NCI-H1694 treated with DMSO at 0.1 percent for 48 hours (cell line): ENCODE results near the gene DNAH9.

Experiments used
- DNase-seq: peaks from one replicate; lab custom pipeline; 2025; lab: John Stamatoyannopoulos, UW

DNAH9 gene

GRCh38 chr17:11598274-11599221, at the start of gene DNAH9:
TSS of gene DNAH9 (plus strand) at chr17:11598470. CDS start at chr17:11598499, 29 bp downstream.
- DNase-seq: no peak

GRCh38 chr17:11550431-11550830, 47.8 kb upstream of the DNAH9 start:
- DNase-seq: no peak

GRCh38 chr17:11551442-11551841, 46.8 kb upstream of the DNAH9 start:
- no peak for DNase-seq

GRCh38 chr17:11553135-11553534, 45.1 kb upstream of the DNAH9 start:
- no peak for DNase-seq

DNA sequence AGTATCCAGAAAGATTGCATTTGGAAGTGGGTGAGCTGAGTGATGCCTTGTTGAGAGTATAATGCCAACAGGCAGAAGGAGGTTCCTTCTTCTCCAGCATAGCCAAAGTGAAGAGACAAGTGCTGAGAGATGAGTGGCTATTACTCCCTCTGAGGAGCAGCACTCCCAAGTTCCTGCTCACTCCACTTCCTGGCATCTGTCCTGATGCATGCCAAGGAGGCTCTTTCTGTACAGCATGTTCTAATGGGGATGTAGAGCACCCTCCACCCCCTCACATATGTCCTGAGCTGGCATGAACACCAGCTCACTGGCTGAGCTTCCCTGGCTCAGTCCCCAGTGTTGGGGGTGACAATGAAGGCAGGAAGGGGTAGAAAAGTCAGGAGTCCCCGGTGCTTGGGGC, 44.2 kb upstream of the DNAH9 start:
- no peak for DNase-seq

DNA sequence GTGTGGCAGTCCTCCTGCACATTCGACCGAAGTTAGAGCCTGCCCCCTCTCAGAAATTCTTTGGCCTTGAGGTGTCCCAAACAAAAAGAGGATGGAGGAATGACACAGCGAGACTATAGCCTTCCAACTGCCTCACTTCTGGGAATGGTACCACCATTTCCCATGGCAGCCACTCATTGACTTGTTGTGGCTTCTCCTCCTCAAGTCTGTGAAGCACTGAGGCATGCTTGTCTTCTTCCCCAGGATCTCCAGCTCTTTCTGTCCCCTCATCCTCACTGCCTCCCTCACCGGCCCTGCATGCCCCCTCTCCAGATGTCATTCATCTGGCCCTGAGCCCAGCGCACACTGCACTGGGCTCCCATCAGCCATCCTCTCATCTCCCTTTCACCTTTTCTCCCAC, 43.7 kb upstream of the DNAH9 start:
- DNase-seq: no peak

DNA sequence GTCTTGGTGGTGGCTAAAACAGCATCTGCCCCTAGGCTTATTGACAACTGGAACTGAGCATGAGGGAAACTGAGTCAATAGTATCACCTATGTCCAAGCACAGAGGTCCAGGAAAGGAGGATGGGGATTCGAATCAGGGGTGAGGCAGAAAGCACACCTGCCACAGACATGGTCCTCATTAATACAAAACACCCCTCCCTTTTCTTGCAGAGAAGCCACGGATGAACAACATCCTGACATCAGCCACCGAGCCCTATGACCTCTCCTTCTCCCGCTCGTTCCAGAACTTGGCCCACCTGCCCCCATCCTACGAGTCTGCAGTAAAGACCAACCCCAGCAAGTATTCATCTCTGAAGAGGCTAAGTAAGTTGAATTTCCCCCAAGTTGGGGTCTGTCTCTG, 42.7 kb upstream of the DNAH9 start:
- DNase-seq: no peak

DNA sequence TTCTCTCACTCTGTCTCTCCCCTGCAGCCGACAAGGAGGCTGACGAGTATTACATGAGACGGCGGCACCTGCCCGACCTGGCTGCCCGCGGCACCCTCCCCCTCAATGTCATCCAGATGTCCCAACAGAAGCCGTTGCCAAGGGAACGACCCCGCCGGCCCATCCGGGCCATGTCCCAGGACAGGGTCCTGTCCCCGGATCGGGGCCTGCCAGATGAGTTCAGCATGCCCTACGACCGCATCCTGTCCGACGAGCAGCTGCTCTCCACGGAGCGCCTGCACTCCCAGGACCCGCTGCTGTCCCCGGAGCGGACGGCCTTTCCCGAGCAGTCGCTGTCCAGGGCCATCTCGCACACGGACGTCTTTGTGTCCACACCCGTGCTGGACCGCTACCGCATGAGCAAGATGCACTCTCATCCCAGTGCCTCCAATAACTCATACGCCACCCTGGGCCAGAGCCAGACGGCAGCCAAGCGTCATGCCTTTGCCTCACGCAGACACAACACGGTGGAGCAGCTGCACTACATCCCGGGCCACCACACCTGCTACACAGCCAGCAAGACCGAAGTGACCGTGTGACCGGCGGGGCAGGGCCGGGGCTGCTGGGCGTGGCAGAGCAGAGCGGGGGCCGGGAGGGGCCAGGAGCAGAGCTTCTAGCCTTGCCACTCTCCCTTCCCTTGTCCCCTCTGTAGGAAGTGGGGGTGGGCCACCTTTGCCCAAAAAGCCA, 40.4 kb upstream of the DNAH9 start:
- DNase-seq: no peak

- no peak for DNase-seq
Observed at GRCh38 chr17:11558681-11559234, 39.5 kb upstream of the DNAH9 start.

- no peak for DNase-seq
Observed at GRCh38 chr17:11559601-11560000, 38.7 kb upstream of the DNAH9 start.

DNA sequence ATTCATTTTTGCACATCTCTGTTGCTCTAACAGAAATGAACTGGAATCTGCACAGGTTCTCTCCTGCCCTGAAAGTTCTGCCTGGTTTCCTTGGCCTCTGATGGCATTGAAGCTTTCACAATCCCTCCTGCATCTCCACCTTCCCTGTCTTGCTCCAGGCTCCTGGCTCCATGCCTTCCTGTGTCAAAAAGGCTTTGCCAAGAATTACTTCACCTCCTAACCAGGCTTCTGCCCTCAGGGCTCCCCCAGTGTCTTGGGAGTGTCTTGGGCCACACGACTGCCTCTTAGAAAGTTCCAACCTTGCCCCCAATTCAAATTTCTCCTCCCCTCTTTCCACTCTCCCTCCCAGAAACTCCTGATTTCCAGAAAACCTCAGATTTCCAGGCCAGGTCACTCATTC, 37.0 kb upstream of the DNAH9 start:
- DNase-seq: no peak

- no peak for DNase-seq
Observed at GRCh38 chr17:11561702-11562101, 36.6 kb upstream of the DNAH9 start.

DNA sequence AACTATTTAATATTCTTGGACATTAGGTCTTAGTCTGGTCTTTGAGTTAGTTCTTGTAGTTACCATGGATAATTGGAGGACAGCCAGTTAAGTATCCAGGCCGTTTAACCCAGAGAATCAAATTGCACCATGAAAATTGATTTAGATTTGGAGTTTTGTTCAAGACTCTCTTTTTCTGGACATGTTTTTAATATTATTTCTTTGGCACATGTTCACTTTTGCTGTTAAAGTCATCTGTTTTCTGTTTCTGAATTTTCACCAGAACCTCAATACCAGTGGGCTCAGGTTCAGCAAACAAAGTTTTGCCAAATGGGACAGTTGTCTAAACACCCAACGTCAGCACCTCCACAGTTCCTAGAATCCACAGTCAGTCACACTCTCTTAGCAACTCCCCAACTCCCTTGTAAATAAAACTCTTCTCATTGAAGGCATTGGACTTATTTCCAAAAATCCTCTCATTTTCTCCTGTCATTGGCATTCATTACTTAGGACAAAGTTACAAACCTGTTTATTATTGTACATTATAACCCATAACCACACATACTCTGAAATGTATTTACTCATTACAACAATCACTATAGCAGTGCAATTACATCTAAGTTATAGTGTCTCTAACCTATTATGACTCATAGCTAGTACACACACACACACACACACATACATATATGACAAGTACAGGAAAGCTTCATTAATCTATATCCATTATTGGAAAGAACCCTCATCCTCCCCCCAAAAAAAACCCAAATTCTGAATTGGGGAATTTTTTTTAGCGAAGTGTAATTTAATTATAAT, 33.5 kb upstream of the DNAH9 start:
- no peak for DNase-seq

DNA sequence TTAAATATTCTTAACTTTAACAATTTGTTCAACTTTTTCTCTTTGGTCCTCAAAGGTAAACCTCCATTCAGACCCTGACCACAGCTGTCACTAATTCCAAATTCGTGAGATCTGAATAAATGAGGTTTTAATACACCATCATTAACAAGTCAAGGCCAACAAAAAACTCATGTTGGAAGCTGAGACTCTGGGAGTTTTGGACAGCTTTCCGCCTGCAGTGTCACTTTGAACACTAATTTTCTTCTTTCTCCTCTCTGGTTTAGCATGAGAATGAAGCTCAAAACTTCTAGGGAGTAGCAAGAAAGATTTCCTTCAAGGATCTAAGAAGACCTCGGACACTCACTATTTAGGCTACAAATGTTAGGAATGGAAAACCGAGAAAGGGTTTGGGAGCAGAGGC, 32.7 kb upstream of the DNAH9 start:
- no peak for DNase-seq

DNA sequence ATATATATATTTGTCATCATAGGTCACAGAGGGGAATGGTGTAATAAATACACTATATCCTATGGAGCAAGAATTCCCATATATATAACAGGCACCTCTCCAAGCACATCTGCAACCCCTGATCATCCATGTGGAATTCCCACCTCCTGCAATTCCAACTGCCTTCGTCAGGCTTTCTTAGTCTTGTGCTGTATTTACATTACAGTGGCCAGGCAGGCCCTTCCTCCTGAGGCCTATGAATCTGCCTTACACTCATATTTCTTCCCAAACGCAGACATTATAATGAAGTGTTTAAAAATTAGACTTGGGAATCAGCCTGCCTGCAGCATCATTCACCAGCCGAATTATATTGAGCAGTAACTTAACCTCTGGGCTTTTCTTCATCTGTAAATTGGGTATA, 19.3 kb upstream of the DNAH9 start:
- DNase-seq: no peak

DNA sequence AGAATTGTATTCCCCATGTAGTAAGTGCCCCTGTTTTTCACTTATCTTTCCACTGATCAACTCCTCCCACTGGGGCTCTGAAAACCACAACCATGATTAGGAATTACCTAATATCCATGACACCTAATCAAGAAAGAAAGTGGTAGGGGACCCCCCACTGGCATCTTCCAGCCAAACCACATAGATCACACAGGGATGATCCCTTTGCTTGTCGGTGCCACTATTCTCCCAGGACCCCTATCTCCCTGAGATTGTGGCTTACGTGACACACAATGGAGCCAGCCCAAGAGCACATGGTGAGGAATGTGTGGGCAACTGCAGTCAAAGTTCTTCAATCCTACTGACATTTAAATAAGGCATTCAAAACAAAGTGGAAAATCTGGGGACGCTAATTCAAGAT, 17.6 kb upstream of the DNAH9 start:
- no peak for DNase-seq

DNA sequence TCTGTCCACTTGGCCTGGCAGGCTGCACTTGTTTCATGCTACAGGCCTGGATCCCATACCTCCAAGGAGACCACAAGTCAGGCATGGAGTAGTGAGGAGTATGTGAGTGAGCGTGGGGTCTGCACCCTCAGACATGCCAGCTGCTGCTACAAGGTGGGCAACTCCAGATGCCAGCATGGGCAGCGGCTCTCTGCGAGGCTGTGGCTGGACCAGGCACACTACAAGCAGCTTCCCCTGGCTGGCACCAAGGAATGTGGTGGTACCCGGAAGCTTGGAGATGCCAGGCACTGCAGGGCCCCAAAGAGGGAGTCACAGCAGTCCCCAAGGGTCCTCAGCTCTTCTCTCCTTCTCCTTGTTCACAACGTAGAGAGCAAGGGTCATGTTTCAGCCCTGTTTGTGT, 16.1 kb upstream of the DNAH9 start:
- no peak for DNase-seq

DNA sequence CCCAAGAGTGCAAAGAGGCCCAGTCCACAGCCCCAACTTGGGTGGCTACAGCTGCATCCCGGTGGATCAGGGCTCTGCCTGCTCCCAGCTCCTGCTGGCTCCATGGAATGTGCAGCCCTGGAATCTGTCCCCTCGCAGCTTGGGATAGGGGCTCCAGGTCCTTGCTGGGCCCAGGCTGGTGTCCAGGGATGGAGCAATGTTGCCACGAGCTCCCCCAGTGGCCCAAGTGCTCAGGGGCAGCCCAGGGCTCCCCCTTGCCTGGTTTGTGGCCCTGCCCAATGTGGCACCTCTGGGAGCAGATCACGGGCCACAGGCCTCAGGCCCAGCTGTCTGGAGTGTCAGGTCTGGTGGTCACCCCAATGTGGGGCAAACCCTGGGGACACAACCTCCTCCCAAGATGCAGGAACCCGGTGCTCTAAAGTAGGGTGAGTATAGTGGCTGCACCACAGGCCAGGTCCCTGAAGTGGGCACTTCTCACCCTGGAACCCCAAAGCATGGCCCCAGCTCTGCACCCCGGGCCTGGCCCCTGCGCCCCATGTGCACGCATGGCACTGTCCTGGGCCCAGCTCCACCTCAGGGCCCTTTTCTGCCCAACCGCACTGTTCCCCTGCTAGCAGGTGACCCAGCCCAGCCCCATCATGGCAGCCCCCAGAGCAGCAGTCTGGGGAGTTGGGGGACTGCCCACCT, 14.8 kb upstream of the DNAH9 start:
- no peak for DNase-seq

DNA sequence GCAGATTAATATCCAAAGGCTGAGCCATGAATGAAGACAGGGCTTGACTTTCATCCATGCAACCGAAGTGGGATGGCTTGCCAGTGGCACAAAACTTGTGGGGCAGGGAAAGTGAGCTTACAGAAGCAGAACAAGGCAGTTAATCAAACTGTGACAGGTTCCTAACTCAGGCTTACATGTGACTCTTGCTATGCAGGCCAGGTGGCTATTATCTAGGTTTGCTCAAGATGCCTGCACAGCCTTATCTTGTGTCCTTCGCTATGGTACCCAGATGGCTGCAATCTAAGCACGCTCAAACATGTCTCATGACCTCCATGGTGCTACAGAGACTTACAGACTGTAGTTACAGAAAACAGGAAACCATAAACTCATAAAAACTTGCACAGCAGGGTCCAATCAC, 8.6 kb upstream of the DNAH9 start:
- no peak for DNase-seq

- DNase-seq: no peak
Observed at GRCh38 chr17:11601661-11602060, 3.4 kb downstream of the DNAH9 start.

DNA sequence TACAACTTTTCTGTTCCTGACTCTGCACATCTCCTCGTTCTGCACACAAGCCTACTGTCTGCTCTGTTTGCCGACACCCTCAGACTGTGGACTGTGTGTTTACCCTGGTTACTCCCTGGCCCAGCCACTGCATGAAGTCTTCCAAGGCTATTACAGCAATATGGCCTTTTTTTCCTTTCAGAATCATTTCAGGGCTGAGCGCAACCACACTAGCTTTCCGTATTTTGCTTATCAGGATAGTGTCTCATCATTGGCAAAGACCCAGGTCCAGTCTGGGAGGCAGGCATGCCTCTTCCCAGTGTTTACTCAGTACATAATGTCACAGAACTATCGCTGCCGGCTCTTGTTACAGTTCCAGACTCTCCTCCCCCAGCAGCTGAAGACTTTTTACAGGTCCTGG, 10.1 kb downstream of the DNAH9 start:
- DNase-seq: no peak
